Left kidney (tissue), 2 donors: ENCODE results near the gene TPRN. TPM values are rescaled to one million over a fixed set of nuclear protein-coding genes. Genes with fewer than 3 reads are reported as not detected.

ENCODE experiments used
- DNase-seq: peaks from one replicate; pipeline ENCODE4 v3.0.0-alpha.2; 2013
- polyA plus RNA-seq: library from polyadenylated mRNA; unstranded; fragments of 120-200 nt; gene quantifications from one replicate; pipeline ENCODE4 v1.2.1, GENCODE V29; 2013; ENCODE audit not compliant: insufficient read length

TPRN gene
- polyA plus RNA-seq, 1 donor = 10.9 TPM

GRCh38 chr9:137191691-137192447 is 8.7 kb downstream of the TPRN start:
- no peak for DNase-seq

GRCh38 chr9:137191245-137191644 is 9.3 kb downstream of the TPRN start:
- DNase-seq = no peak

DNA sequence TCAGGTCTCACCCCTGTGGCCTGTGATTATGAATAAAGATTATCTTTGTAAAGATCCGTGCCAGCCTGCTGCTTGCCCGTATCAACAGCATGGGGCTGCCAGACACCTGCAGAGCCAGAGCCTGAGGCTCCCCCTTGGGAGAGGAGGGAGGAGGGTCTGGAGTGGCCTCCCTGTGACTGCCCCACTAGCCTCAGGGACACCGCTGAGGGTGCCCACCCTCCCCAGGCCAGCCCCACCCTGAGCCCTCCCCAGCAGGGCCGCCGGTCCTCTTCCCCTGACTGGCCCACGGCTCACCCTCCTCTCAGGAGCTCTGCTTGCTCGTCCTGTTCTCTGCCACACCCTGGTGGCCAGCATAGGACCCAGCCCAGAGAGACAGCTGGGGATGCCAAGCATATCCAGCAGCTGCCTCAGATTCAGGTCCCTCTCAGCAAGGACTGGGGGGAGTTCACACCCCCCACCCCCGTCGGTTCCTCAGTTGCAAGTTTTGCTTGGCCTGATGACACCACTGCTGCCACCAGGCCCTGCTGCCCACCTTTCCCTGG is 10.2 kb downstream of the TPRN start:
- DNase-seq = no peak

DNA sequence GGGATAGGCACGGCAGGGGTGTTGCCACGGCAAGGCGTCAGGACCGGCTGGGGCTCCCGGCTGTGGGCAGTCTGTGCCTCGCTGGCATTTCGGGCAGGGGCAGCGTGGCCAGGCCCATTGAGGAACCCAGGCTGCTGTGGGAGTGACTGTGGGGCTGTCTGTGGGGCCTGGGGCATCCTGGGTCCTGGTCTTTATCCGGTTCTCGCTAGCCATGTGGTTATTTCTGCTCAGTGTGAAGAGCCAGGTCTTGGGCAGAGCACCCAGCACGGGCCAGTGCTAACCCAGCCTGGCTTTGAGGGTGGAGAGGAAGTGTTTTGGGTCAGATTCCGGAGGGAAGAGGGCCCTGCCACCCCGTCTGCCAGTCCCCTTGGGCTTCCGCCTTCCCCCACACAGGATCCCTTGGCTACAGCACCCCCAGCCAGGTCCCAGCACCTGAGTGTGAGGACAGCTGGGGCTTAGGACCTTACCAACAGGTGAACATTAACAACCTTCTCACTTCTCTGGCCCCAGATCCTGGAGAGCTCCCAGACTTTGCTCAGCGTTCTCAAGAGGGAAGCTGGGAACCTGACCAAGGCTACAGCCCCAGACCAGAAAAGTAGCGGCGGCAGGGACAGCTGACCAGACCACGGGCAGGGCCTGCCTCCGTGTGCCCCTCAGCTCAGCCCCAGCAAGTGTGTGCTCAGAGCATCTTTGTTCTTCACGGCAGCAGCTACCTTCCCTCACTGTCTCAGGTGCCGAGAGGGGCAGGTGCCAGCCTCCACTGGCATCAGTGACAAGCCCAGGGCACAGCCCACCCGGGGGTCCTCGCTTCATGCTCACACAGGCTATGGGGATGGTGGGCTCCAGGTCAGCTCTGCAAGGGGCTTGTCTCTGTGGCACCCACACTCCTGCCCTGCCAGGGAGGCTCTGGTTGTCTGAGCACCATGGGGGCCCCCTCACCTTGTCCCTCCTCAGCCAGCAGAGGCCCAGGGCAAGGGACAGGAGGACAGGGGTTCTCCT is 10.9 kb downstream of the TPRN start:
- no peak for DNase-seq

DNA sequence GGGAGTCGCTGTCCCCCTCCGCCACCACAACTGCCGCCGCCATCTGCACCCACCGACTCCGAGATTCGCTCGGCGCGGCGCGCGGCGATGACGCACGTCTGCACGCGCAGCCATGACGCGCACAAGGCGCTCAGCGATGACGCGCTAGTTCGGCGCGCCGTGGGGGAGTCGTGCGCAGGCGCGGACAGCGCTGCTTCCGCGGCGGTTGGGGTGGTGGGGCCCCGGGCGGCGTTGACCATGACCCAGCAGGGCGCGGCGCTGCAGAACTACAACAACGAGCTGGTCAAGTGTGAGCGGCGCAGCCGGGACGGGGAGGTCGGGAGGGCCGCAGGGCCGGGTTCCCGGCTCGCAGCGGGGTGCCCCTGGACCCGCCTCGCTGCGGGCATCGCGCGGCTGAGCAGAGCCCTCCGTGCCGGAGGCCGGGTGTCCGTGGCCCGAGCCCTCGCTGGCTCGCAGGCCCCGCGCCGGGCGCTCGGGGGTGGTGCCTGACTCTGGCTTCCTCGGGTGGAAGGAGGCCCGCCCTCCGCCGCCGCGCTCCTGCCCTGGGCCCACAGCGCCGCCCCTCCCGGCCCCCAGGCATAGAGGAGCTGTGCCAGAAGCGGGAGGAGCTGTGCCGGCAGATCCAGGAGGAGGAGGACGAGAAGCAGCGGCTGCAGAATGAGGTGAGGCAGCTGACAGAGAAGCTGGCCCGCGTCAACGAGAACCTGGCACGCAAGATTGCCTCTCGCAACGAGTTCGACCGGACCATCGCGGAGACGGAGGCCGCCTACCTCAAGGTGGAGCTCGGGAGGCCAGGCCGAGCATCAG is 11.8 kb downstream of the TPRN start, which contains the start of the genes ANAPC2 and SSNA1:
Gene ANAPC2, minus strand, starts transcription at position 71 of the 807 bp plus-strand sequence. Its CDS starts 28 bp downstream, at position 43.
Gene SSNA1, plus strand, starts transcription at position 187 of the 807 bp plus-strand sequence. Its CDS starts 51 bp downstream, at position 238.
- peak; percentile 93 for DNase-seq

- DNase-seq = no peak
These were observed 12.5 kb downstream of the TPRN start for GRCh38 chr9:137188086-137188489.

DNA sequence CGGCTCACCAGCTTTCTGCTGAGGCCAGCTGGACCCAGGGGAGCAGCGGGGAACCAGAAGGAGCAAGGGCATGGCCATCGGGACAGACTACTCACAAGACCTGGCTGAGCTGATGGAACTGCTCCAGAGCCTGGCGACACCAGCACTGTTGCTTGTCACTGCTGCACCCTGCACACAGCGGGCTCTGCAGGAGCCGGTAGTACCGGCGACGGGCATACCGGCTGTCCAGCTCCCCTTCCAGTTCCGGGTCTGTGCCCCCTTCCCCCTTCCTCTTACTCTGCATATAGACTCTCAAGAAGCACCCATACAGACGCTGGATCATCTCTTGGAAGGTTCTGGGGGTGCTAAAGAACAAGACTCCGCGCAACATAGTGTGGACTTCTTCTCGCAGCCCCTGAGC is 13.2 kb downstream of the TPRN start:
- DNase-seq = no peak

- DNase-seq = no peak
These were observed 14.2 kb downstream of the TPRN start for GRCh38 chr9:137186385-137186784.

DNA sequence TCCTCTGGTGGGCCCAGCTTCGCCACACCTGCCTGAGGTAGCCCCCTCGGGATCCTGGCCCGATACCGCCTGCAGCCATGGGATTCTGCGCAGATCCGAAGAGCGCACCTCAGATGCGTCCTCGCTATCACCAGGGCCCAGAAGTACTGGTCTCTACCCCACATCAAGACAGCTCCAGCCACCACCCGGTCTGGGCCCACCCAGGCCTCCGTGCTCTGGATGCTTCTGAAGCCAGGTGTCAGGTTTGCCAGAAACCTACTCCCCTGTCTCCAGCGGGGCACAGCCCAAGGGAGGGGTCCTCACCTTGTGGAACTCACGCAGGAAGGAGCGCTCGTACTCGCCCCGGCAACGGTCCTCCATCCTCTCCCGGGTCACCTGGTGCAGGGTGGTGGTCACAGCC is 14.6 kb downstream of the TPRN start:
- DNase-seq = no peak

- DNase-seq = no peak
These were observed 15.5 kb downstream of the TPRN start for GRCh38 chr9:137184881-137185660.

- DNase-seq = no peak
These were observed 16.5 kb downstream of the TPRN start for GRCh38 chr9:137183980-137184595.

DNA sequence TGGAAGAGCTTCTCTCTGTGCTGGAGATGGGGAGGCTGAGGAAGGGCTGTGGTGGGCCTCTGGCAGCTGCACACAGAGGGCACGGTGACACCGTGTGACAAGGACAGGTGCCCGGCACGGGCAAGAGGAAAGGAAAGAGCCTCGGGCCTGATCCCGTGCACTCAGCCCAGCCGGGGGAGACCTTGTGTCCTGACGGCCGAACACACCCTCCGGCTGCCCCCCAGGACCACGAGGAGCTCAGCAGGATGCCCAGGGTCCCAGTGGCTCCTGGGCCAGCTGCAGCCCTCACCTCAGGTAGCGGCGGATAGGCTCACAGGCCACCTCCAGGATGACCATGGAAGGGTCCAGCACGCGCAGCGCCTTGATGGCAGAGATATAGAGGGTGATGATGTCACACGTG is 17.7 kb downstream of the TPRN start:
- no peak for DNase-seq

DNA sequence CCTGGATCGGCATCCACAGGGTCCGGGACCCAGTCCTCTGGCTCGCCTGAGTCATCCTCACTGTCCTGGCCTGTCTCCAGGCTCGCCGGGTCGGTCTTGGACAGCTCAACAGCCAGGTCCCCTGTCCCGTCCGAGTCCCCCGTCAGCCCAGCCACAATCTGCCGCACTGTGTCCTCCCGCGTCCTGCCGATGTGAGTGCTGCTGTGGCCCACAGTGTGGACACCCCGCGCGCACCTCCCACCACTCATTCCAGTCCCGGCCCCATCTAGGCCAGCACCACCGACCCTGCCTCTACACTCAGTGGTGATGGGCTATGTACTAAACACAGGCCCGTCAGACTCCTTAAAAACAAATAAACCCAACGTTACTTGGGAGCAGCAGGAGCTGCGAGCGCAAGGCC is 18.9 kb downstream of the TPRN start:
- no peak for DNase-seq

- DNase-seq = no peak
These were observed 20.1 kb downstream of the TPRN start for GRCh38 chr9:137180491-137180890.

DNA sequence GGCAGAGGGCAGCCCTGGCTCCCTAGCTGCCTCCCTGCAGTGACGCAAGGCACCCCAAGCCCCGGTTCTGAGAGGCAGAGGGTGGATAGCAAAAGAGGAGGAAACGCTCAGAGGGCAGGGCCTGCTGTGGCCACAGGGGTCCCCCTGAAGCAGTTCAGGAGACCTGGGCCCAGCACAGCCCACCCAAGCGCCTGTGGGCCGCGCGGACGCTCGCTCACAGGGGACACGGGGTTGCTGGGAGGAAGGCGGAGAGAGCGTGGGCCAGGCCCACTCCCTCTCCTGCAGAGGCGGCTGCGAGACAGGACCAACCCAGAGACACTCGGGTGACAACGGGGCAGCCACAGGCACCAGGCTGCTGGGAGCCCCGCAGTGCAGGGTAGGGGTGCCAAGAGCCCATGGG is 20.8 kb downstream of the TPRN start:
- no peak for DNase-seq

- DNase-seq = no peak
These were observed 21.5 kb downstream of the TPRN start for GRCh38 chr9:137178939-137179630.

GRCh38 chr9:137178201-137178938 is 22.2 kb downstream of the TPRN start:
- DNase-seq = no peak

- no peak for DNase-seq
These were observed 24.0 kb downstream of the TPRN start for GRCh38 chr9:137176302-137177182.
